Measurements from ENCODE around the gene RBM20. TPM values are rescaled to one million over a fixed set of nuclear protein-coding genes. Genes with fewer than 3 reads are reported as not detected.

Gene RBM20
- total RNA-seq, 1 experiment from 2014 or later, result 0.11 TPM

GRCh38 chr10:110648692-110649346 lies 4.7 kb downstream of the RBM20 start:
- Histone ChIP-seq H3F3A (ENCODE audit: insufficient read depth, low read depth) (no peaks in the 10 kb centered on the region), H3K27me3 (ENCODE audit: insufficient read depth, low read depth) (no peaks in the 10 kb centered on the region), H3K4me2 (no peak overlapping the region), H2AFZ (no peak overlapping the region), H3K36me3 (ENCODE audit: low read depth) (no peaks in the 10 kb centered on the region), H3K27ac (no peak overlapping the region), H3K79me2 (ENCODE audit: low read depth) (no peaks in the 10 kb centered on the region), H3K9me3 (ENCODE audit: insufficient read depth, low read depth) (no peaks in the 10 kb centered on the region), H4K20me1 (ENCODE audit: insufficient read depth) (no peaks in the 10 kb centered on the region), H3K4me3 (no peak overlapping the region), H3K4me1 (replicated peaks; ENCODE audit: insufficient read depth) (no peaks in the 10 kb centered on the region), H3K9me2 (ENCODE audit: insufficient read depth) (no peaks in the 10 kb centered on the region)
- intact Hi-C loops (cut with micrococcal nuclease; ENCODE audit: unreplicated experiment), result no loop called here
- POLR2A ChIA-PET (ENCODE audit: unreplicated experiment), result no interaction called here
- CTCF ChIA-PET, result no interaction called here
- BruUV-seq (replicated peaks), result no TSS peak
- DNase-seq, result no peak
- no peak for TF ChIP-seq CTCF (conservative IDR thresholded peaks at IDR 0.05)
- TF ChIP-seq EZH2 (IDR thresholded peaks at IDR 0.05; ENCODE audit: low read depth), result no peak

- Histone ChIP-seq H2AFZ (no peak overlapping the region), H3K27ac (no peak overlapping the region), H3K4me2 (no peak overlapping the region), H3K79me2 (ENCODE audit: low read depth) (no peaks in the 10 kb centered on the region), H4K20me1 (ENCODE audit: insufficient read depth) (no peaks in the 10 kb centered on the region), H3K4me1 (replicated peaks; ENCODE audit: insufficient read depth) (no peaks in the 10 kb centered on the region), H3K27me3 (ENCODE audit: insufficient read depth, low read depth) (no peaks in the 10 kb centered on the region), H3K9me2 (ENCODE audit: insufficient read depth) (no peaks in the 10 kb centered on the region), H3K4me3 (no peak overlapping the region), H3K9me3 (ENCODE audit: insufficient read depth, low read depth) (no peaks in the 10 kb centered on the region), H3K36me3 (ENCODE audit: low read depth) (no peaks in the 10 kb centered on the region), H3F3A (ENCODE audit: insufficient read depth, low read depth) (no peaks in the 10 kb centered on the region)
- no TSS peak for BruUV-seq (replicated peaks)
- TF ChIP-seq CTCF (conservative IDR thresholded peaks at IDR 0.05) (no peak), EZH2 (IDR thresholded peaks at IDR 0.05; ENCODE audit: low read depth) (no peak)
- intact Hi-C loops (cut with micrococcal nuclease; ENCODE audit: unreplicated experiment), result no loop called here
- POLR2A ChIA-PET (ENCODE audit: unreplicated experiment), result no interaction called here
- CTCF ChIA-PET, result no interaction called here
- no peak for DNase-seq
Measured at GRCh38 chr10:110649347-110650264, 5.5 kb downstream of the RBM20 start.

- H3K27me3 ChIP-seq (ENCODE audit: insufficient read depth, low read depth), result no peaks in the 10 kb centered on the region
- no TSS peak for BruUV-seq (replicated peaks)
- ChIA-PET CTCF (no interaction called here), POLR2A (ENCODE audit: unreplicated experiment) (no interaction called here)
- H3K79me2 ChIP-seq (ENCODE audit: low read depth), result no peaks in the 10 kb centered on the region
- H3K4me1 ChIP-seq (replicated peaks; ENCODE audit: insufficient read depth), result no peaks in the 10 kb centered on the region
- intact Hi-C loops (cut with micrococcal nuclease; ENCODE audit: unreplicated experiment), result no loop called here
- no peaks in the 10 kb centered on the region for H3K36me3 ChIP-seq (ENCODE audit: low read depth)
- DNase-seq, result no peak
- no peaks in the 10 kb centered on the region for H3K9me3 ChIP-seq (ENCODE audit: insufficient read depth, low read depth)
- TF ChIP-seq CTCF (conservative IDR thresholded peaks at IDR 0.05) (no peak), EZH2 (IDR thresholded peaks at IDR 0.05; ENCODE audit: low read depth) (no peak)
- H3K4me3 ChIP-seq, result no peak overlapping the region
- H3K27ac ChIP-seq, result no peak overlapping the region
- H3K4me2 ChIP-seq, result no peak overlapping the region
- H2AFZ ChIP-seq, result no peak overlapping the region
- no peaks in the 10 kb centered on the region for H3F3A ChIP-seq (ENCODE audit: insufficient read depth, low read depth)
- H4K20me1 ChIP-seq (ENCODE audit: insufficient read depth), result no peaks in the 10 kb centered on the region
- H3K9me2 ChIP-seq (ENCODE audit: insufficient read depth), result no peaks in the 10 kb centered on the region
Measured at GRCh38 chr10:110650265-110650668, 6.1 kb downstream of the RBM20 start.

Data from PC-9 (cell line).